HepG2 (cell line): ENCODE data around the gene GRHL3.

Experiments used
- FOXM1 ChIP-seq: sonication (generic); formaldehyde crosslinking; IDR thresholded peaks from 2 replicates; pipeline ENCODE4 v1.5.0; 2020; ENCODE audit warnings: missing genetic modification reagents
- JUND ChIP-seq: sonication (generic); formaldehyde crosslinking; IDR thresholded peaks from 2 replicates; pipeline ENCODE4 v1.8.0; 2022; ENCODE audit warnings: mild to moderate bottlenecking, missing genetic modification reagents
- TBL1XR1 ChIP-seq: fragments of 150-350 bp; IDR thresholded peaks from 2 replicates; pipeline ENCODE4 v1.6.1; 2014; ENCODE audit warnings: borderline replicate concordance, low read length; ENCODE audit not compliant: partially characterized antibody
- ZNF224 ChIP-seq: sonication (generic); formaldehyde crosslinking; IDR thresholded peaks from 2 replicates; pipeline ENCODE4 v1.5.0; 2020; ENCODE audit warnings: mild to moderate bottlenecking, missing genetic modification reagents
- TF ChIP-seq, protein P1 (sequence below): sonication (generic); formaldehyde crosslinking; IDR thresholded peaks from 2 replicates; pipeline ENCODE4 v1.5.0; 2020; ENCODE audit warnings: mild to moderate bottlenecking, missing genetic modification reagents, moderate library complexity

DNA sequence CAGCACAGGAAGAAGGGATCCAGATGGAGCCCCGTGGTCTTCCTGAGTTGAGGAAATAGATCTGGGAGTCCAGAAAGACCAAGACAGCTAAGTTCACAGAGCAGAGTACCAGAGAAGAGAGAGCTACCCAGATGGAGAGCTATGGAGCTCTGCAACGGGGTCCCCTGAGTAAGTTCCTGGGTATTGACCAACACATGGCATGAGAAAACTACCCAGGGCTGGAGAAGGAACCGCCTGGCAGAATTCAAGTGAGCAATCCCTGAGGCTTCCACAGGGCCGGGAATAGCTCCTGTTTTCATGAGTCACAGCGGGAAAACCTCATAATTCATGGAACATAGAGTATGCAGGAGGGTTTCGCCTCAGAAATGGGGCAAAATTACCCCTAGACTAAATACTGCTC lies 74.7 kb downstream of the GRHL3 start:
- TF ChIP-seq FOXM1 (no peak), JUND (CRISPR knock-in tag) (no peak), TBL1XR1 (no peak), ZNF224 (CRISPR knock-in tag) (no peak)
- TF ChIP-seq, protein P1, sequence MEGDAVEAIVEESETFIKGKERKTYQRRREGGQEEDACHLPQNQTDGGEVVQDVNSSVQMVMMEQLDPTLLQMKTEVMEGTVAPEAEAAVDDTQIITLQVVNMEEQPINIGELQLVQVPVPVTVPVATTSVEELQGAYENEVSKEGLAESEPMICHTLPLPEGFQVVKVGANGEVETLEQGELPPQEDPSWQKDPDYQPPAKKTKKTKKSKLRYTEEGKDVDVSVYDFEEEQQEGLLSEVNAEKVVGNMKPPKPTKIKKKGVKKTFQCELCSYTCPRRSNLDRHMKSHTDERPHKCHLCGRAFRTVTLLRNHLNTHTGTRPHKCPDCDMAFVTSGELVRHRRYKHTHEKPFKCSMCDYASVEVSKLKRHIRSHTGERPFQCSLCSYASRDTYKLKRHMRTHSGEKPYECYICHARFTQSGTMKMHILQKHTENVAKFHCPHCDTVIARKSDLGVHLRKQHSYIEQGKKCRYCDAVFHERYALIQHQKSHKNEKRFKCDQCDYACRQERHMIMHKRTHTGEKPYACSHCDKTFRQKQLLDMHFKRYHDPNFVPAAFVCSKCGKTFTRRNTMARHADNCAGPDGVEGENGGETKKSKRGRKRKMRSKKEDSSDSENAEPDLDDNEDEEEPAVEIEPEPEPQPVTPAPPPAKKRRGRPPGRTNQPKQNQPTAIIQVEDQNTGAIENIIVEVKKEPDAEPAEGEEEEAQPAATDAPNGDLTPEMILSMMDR (CRISPR knock-in tag), result no peak
